K562 (cell line): ENCODE results near the gene HSD17B1. TPM values are rescaled to one million over a fixed set of nuclear protein-coding genes. Genes with fewer than 3 reads are reported as not detected.
A peak's percentile ranks its signal among the peaks of the same experiment; 100 is the strongest.
"Not testable (repeated sequence)": the region's sequence is repeated elsewhere in the genome, so short reads cannot be mapped to it uniquely, and the experiment has no call there.

Source experiments
- ATAC-seq: fragments of 200-7000 bp; cut with Tn5 transposase; 3 replicates; pipeline ENCODE4 v1.9.1; 2020; ENCODE audit warnings: moderate library complexity
- BruUV-seq: library from RNA; stranded (reverse); fragments of 400-500 nt; replicated peaks from 2 replicates; lab custom pipeline; 2021; lab: Mats Ljungman, UMichigan
- CTCF ChIA-PET: fragments of 300-600 bp; formaldehyde crosslinking; extraction: SDS; loops from one replicate; lab custom pipeline; 2021; ENCODE audit warnings: low intra/inter-chr PET ratio; lab: Yijun Ruan, JAX
- POLR2A ChIA-PET: fragments of 300-600, 350-650 bp; sonication (Branson Sonifier 250); formaldehyde crosslinking; extraction: SDS; loops from one replicate; lab custom pipeline; 2021; ENCODE audit warnings: antibody characterized with exemption, inconsistent platforms; lab: Yijun Ruan, JAX
- DNase-seq, 4 experiments: peaks; one replicate each; pipeline versions ENCODE4 v3.0.0 to v3.0.0-alpha.2; 2011 to 2018; ENCODE audit warnings: low spot score in 3 of 4, mixed read lengths in 3 of 4; ENCODE audit errors: extremely low read depth in 1 of 4
- FAIRE-seq: peaks from 2 replicates; lab custom pipeline; 2011; peaks lifted over from hg19 to GRCh38; lab: Jason Lieb, UNC
- H2AFZ ChIP-seq: 2 replicates; pipeline ENCODE4 v1.6.0; 2011; ENCODE audit warnings: low read depth, low read length, control low read depth, inconsistent platforms
- H3K27ac ChIP-seq: fragments of 200-600 bp; 3 replicates; pipeline ENCODE4 v1.8.0; 2011; ENCODE audit warnings: low read depth, mild to moderate bottlenecking, control low read depth, inconsistent platforms, low read length, moderate library complexity, mixed read lengths; ENCODE audit errors: extremely low read depth
- H3K27me3 ChIP-seq, 2 experiments: fragments of 300-600 bp in 1 of 2; 2 replicates in 1 of 2; 3 replicates in 1 of 2; pipeline versions ENCODE4 v1.6.0 to v1.8.0; 2011; ENCODE audit warnings: inconsistent platforms in 2 of 2, low read length in 2 of 2, mild to moderate bottlenecking in 1 of 2, mixed read lengths in 1 of 2, moderate library complexity in 1 of 2; ENCODE audit not compliant: control insufficient read depth in 2 of 2, insufficient read depth in 2 of 2
- H3K36me3 ChIP-seq: fragments of 300-600 bp; 3 replicates; pipeline ENCODE4 v1.8.0; 2011; ENCODE audit warnings: mild to moderate bottlenecking, low read length, inconsistent platforms; ENCODE audit not compliant: control insufficient read depth, insufficient read depth
- H3K4me1 ChIP-seq, 2 experiments: fragments of 200-600 bp in 1 of 2; replicated peaks in 1 of 2; 2 replicates in 1 of 2; 3 replicates in 1 of 2; pipeline versions ENCODE4 v1.5.1 to v1.8.0; 2011; ENCODE audit warnings: inconsistent platforms in 2 of 2, low read length in 2 of 2, mild to moderate bottlenecking in 1 of 2, mixed read lengths in 1 of 2, moderate library complexity in 1 of 2; ENCODE audit not compliant: control insufficient read depth in 2 of 2, insufficient read depth in 2 of 2
- H3K4me2 ChIP-seq: 2 replicates; pipeline ENCODE4 v1.6.1; 2011; ENCODE audit warnings: low read length, control low read depth, inconsistent platforms, mixed read lengths; ENCODE audit not compliant: insufficient read depth
- H3K4me3 ChIP-seq: fragments of 200-600 bp; sonication (generic), shearing (Covaris generic); 2 replicates; pipeline ENCODE4 v1.5.1; 2016; ENCODE audit warnings: control low read depth, inconsistent platforms
- H3K79me2 ChIP-seq: fragments of 200-600 bp; 3 replicates; pipeline ENCODE4 v1.8.0; 2011; ENCODE audit warnings: low read length, inconsistent platforms; ENCODE audit not compliant: control insufficient read depth, insufficient read depth
- H3K9ac ChIP-seq, 2 experiments: 2 replicates each; pipeline versions ENCODE4 v1.6.0 to v1.6.1; 2011; ENCODE audit warnings: low read depth in 2 of 2, low read length in 2 of 2, control low read depth in 1 of 2, inconsistent platforms in 1 of 2, mild to moderate bottlenecking in 1 of 2, mixed read lengths in 1 of 2; ENCODE audit not compliant: insufficient read depth in 1 of 2
- H3K9me1 ChIP-seq: one replicate; pipeline ENCODE4 v1.6.0; 2011; ENCODE audit warnings: inconsistent platforms, mild to moderate bottlenecking, low read length, moderate library complexity; ENCODE audit not compliant: control insufficient read depth, insufficient read depth
- H3K9me3 ChIP-seq: replicated peaks from 2 replicates; pipeline ENCODE4 v1.5.1; 2011; ENCODE audit warnings: low read depth, low read length, inconsistent platforms; ENCODE audit not compliant: control insufficient read depth, insufficient read depth
- H4K20me1 ChIP-seq: replicated peaks from 2 replicates; pipeline ENCODE4 v1.6.1; 2011; ENCODE audit warnings: low read length, inconsistent platforms, mixed read lengths; ENCODE audit not compliant: control insufficient read depth, insufficient read depth
- BACH1 ChIP-seq: fragments of 200-800 bp; sonication (Bioruptor generic); IDR thresholded peaks from 2 replicates; pipeline ENCODE4 v1.6.1; 2016; ENCODE audit warnings: missing genetic modification characterization, missing compliant biosample characterization
- CHD1 ChIP-seq: fragments of 200-600 bp; sonication (generic); IDR thresholded peaks from one replicate; pipeline ENCODE4 v1.6.1; 2012; ENCODE audit warnings: mild to moderate bottlenecking, moderate library complexity, low read length, inconsistent platforms
- CHD2 ChIP-seq: IDR thresholded peaks from 2 replicates; pipeline ENCODE4 v1.6.1; 2011; ENCODE audit warnings: low read depth, low read length
- CREBBP ChIP-seq: IDR thresholded peaks from one replicate; pipeline ENCODE4 v1.6.1; 2012; ENCODE audit warnings: low read depth, mild to moderate bottlenecking, control low read depth, inconsistent platforms, low read length
- ELF4 ChIP-seq: fragments of 450-650 bp; formaldehyde crosslinking; IDR thresholded peaks from 2 replicates; pipeline ENCODE4 v1.4.0; 2022; ENCODE audit warnings: missing genetic modification characterization
- ETV1 ChIP-seq: fragments of 450-650 bp; conservative IDR thresholded peaks from 2 replicates; pipeline ENCODE4 v1.6.1; 2016; ENCODE audit warnings: missing genetic modification characterization, control low read depth, low read depth, missing compliant biosample characterization
- L3MBTL2 ChIP-seq: fragments of 450-650 bp; IDR thresholded peaks from 2 replicates; pipeline ENCODE4 v1.6.1; 2016; ENCODE audit warnings: mild to moderate bottlenecking, moderate library complexity
- MEIS2 ChIP-seq: fragments of 450-650 bp; IDR thresholded peaks from 2 replicates; pipeline ENCODE4 v1.6.1; 2014; ENCODE audit warnings: mild to moderate bottlenecking; ENCODE audit not compliant: partially characterized antibody
- RFX5 ChIP-seq: IDR thresholded peaks from 2 replicates; pipeline ENCODE4 v1.6.1; 2011; ENCODE audit warnings: low read depth, mild to moderate bottlenecking, improper control_type of control experiment, low read length
- TCF7 ChIP-seq: sonication (generic); IDR thresholded peaks from 2 replicates; pipeline ENCODE4 v1.6.1; 2016; ENCODE audit warnings: antibody characterized with exemption, borderline replicate concordance
- ZNF586 ChIP-seq: fragments of 450-650 bp; formaldehyde crosslinking; conservative IDR thresholded peaks from 2 replicates; pipeline ENCODE4 v1.4.0; 2020; ENCODE audit warnings: mild to moderate bottlenecking, moderate library complexity
- WGBS: fragments of 100-300 bp; shearing (Covaris generic); methylation state at CpG from one replicate; pipeline ENCODE4 v1.1.6; 2016; ENCODE audit warnings: low coverage, mixed read lengths; ENCODE audit not compliant: insufficient coverage; ENCODE audit errors: missing lambda C conversion rate; 5-methylcytosine and 5-hydroxymethylcytosine counted together
- in situ Hi-C: fragments of 300-500 bp; cut with MboI; formaldehyde crosslinking; loops from 4 replicates; pipeline ENCODE4 v1.15.0; 2018; ENCODE audit warnings: inconsistent platforms, mixed read lengths
- intact Hi-C: fragments of 100-400 bp; cut with micrococcal nuclease; formaldehyde crosslinking; loops from 2 replicates; pipeline ENCODE4 v1.14.2; 2022
- polyA plus RNA-seq, 8 experiments: library from polyadenylated mRNA; depleted of rRNA in 4 of 8; stranded (reverse) in 5 of 8; unstranded in 3 of 8; fragments of >200 nt; fragmentation: Nextera tagmentation in 2 of 8; fragmentation: Illumina TruSeq in 1 of 8; extraction: Ambion mirVana in 2 of 8; extraction: Trizol in 1 of 8; gene quantifications; 2 replicates each; pipeline versions ENCODE4 v1.2.1 to v1.2.3, GENCODE V29; 2011 to 2014; ENCODE audit warnings: inconsistent platforms in 1 of 8, missing spikeins in 1 of 8
- total RNA-seq, 7 experiments: library from RNA; depleted of rRNA in 6 of 7; stranded (reverse); fragments of >200 nt in 6 of 7; fragmentation: Illumina TruSeq in 2 of 7; extraction: Trizol in 2 of 7; gene quantifications; 2 replicates each; pipeline versions ENCODE4 v1.2.1 to v1.2.3, GENCODE V29; 2011 to 2021; ENCODE audit warnings: low replicate concordance in 1 of 7
- TF ChIP-seq, protein P1 (sequence below), 2 experiments: IDR thresholded peaks in 1 of 2; conservative IDR thresholded peaks in 1 of 2; 2 replicates each; pipeline ENCODE4 v1.6.1; 2016; ENCODE audit warnings: low read depth in 2 of 2, mild to moderate bottlenecking in 1 of 2, missing compliant biosample characterization in 1 of 2, missing genetic modification characterization in 1 of 2, moderate library complexity in 1 of 2
- TF ChIP-seq, protein P2 (sequence below): fragments of 250-450 bp; sonication (Bioruptor Pico); IDR thresholded peaks from 2 replicates; pipeline ENCODE4 v1.8.0; 2022; ENCODE audit warnings: moderate library complexity, mild to moderate bottlenecking, inconsistent platforms
- TF ChIP-seq, protein P3 (sequence below): fragments of 250-450 bp; sonication (Bioruptor Pico); IDR thresholded peaks from 2 replicates; pipeline ENCODE4 v1.5.0; 2021
- TF ChIP-seq, protein P4 (sequence below): fragments of 450-650 bp; formaldehyde crosslinking; IDR thresholded peaks from 2 replicates; pipeline ENCODE4 v1.4.0; 2020; ENCODE audit warnings: mild to moderate bottlenecking, moderate library complexity

HSD17B1 gene
- total and polyA plus RNA-seq, 9 of the 15 experiments (the other 6 are each of a cell fraction or from before 2014, with no cell fraction given) = 0.55 to 21.1 (median 3.6) TPM

DNA sequence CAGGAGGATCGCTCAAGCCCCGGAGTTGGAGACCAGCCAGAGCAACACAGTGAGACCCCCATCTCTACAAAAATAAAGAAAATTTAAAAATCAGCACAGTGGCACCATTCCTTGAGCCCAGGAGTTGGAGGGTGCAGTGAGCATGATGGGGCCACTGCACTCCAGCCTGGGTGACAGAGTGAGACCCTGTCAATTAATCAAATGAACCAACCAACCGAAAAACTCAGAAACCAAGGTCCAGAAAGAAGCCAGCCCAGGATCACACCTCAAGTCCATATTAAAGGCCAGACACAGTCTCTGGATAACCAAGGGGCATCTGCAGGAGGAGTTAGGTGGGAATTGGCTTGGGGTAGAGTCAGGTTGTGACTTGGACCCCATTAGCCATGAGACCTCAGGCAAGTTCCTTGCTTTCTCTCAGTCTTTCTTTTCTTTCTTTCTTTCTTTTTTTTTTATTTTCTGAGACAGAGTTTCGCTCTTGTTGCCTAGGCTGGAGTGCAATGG is 2.4 kb downstream of the HSD17B1 start (continued):
- TF ChIP-seq CHD1 = no peak
- no peak for TF ChIP-seq ETV1
- no peak for TF ChIP-seq TCF7
- TF ChIP-seq, protein P1, sequence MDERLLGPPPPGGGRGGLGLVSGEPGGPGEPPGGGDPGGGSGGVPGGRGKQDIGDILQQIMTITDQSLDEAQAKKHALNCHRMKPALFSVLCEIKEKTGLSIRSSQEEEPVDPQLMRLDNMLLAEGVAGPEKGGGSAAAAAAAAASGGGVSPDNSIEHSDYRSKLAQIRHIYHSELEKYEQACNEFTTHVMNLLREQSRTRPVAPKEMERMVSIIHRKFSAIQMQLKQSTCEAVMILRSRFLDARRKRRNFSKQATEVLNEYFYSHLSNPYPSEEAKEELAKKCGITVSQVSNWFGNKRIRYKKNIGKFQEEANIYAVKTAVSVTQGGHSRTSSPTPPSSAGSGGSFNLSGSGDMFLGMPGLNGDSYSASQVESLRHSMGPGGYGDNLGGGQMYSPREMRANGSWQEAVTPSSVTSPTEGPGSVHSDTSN (CRISPR knock-in tag; IDR thresholded peaks at IDR 0.05; ENCODE audit: low read depth) = no peak
- TF ChIP-seq, protein P1 (tag; conservative IDR thresholded peaks at IDR 0.05; ENCODE audit: low read depth) = 0 out of 2 replicates have a peak, but pooled peaks have one; percentile 28
- TF ChIP-seq L3MBTL2 = no peak
- TF ChIP-seq ELF4 = no peak
- peak; percentile 39 for TF ChIP-seq MEIS2
- TF ChIP-seq, protein P2, sequence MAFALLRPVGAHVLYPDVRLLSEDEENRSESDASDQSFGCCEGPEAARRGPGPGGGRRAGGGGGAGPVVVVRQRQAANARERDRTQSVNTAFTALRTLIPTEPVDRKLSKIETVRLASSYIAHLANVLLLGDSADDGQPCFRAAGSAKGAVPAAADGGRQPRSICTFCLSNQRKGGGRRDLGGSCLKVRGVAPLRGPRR (CRISPR knock-in tag) = no peak
- TF ChIP-seq, protein P3, sequence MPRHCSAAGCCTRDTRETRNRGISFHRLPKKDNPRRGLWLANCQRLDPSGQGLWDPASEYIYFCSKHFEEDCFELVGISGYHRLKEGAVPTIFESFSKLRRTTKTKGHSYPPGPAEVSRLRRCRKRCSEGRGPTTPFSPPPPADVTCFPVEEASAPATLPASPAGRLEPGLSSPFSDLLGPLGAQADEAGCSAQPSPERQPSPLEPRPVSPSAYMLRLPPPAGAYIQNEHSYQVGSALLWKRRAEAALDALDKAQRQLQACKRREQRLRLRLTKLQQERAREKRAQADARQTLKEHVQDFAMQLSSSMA = no peak
- TF ChIP-seq BACH1 (tag) = no peak
- no peak for TF ChIP-seq CHD2
- TF ChIP-seq ZNF586 (CRISPR knock-in tag) = no peak
- no peak for TF ChIP-seq CREBBP
- TF ChIP-seq, protein P4, sequence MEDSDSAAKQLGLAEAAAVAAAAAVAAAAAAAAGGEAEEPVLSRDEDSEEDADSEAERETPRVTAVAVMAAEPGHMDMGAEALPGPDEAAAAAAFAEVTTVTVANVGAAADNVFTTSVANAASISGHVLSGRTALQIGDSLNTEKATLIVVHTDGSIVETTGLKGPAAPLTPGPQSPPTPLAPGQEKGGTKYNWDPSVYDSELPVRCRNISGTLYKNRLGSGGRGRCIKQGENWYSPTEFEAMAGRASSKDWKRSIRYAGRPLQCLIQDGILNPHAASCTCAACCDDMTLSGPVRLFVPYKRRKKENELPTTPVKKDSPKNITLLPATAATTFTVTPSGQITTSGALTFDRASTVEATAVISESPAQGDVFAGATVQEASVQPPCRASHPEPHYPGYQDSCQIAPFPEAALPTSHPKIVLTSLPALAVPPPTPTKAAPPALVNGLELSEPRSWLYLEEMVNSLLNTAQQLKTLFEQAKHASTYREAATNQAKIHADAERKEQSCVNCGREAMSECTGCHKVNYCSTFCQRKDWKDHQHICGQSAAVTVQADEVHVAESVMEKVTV (CRISPR knock-in tag) = no peak
- TF ChIP-seq RFX5 = no peak

DNA sequence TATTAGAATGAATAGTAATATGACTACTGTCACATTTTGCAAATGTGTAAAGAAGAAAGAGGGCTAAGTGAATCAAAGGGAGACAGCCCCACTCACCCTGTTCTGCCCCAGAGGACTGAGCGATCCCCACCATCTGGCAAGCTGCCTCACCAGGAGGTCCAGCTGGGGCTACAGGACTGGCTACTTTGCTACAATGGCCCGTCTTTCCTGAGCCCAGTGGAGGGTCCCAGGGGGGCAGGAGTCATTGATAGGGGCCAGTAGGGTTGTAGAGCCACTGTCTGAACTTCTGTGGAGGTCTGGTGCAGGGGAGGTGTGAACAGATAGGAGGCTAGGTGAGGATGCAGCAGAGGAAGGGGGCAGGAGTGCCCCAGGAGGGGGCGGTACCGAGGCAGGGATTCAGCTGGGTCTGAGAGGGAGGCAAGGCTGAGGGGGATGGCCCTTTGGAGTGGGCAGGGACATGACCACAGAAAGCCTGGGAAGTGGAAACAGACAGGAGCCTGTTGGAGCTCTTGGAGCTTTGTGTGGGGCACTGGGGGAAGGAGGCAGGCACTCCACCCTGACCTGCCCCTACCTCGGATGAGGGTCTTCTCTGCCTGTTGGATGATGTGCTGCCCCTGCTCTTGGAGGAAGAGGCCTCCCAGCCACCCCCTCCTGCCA is 3.4 kb downstream of the HSD17B1 start:
- H3K27me3 ChIP-seq, H3K36me3 ChIP-seq, DNase-seq, H4K20me1 ChIP-seq, FAIRE-seq, H2AFZ ChIP-seq, H3K9me1 ChIP-seq, in situ Hi-C loops, BruUV-seq, H3K9me3 ChIP-seq, H3K4me2 ChIP-seq, intact Hi-C loops, H3K27ac ChIP-seq, H3K4me3 ChIP-seq, CTCF ChIA-PET, POLR2A ChIA-PET: not testable (repeated sequence)
- 59% methylated on average over 5 of the region's 5 CpGs for WGBS
- peak; percentile 53 for ATAC-seq
- Histone ChIP-seq H3K9ac (peak overlapping the region in 1 of 2 experiments; percentile 74; a peak in 1 of 4 replicates), H3K79me2 (peaks cover 26% of the 10 kb centered on the region), H3K4me1 (peaks cover 21 to 46% of the 10 kb centered on the region in 2 experiments; a peak in 4 of 5 replicates)
